GM13976 (cell line): ENCODE data around the gene MUC20.

Source experiments
- DNase-seq: peaks from one replicate; pipeline ENCODE4 v3.0.0; 2012; ENCODE audit warnings: low spot score
- in situ Hi-C: fragments of 300-500 bp; cut with MboI; formaldehyde crosslinking; loops from one replicate; pipeline ENCODE4 v1.12.0; 2022; ENCODE audit warnings: low sequenced_read_pairs, mixed read lengths, inconsistent platforms; ENCODE audit not compliant: unreplicated experiment
- TF ChIP-seq, protein P1 (sequence below): IDR thresholded peaks from 2 replicates; pipeline ENCODE4 v1.5.1; 2012; ENCODE audit warnings: borderline replicate concordance, mild to moderate bottlenecking; ENCODE audit not compliant: insufficient read depth; ENCODE audit errors: extremely low read depth, missing control alignments, control extremely low read depth

Gene MUC20

DNA sequence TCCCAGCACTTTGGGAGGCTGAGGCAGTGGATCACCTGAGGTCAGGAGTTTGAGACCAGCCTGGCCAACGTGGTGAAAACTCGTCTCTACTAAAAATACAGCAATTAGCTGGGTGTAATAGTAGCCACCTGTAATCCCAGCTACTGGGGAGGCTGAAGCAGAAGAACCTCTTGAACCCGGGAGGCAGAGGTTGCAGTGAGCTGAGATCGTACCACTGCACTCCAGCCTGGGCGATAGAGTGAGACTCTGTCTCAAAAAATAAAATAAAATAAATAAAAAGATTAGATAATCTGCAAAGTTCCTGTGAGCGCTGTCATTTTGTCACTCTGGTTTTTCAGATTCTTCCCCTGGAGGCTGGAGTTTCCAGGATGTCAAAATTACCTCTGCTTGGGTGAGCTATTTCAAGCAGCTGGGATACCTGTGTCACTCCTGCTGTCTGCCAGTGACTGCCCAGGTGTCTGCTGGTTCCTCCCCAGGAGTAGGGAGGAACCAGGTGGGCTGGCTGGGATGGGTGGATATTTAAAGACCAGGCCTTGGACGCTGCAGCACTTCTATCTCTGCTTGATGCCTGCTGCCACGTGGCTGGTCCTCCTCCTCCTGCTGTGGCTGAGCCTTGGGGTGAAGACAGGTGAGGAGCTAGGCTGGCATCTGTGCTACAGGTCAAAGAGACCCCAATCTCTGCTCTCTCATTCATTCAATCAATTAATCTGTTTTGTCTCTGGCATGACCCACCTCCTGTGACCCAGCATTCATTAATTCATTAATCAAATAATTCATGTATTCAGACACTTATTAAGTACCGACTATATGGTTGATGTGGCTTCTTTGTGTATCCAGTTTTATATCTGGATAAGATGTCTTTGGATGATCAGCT is 19.5 kb upstream of the MUC20 start:
- DNase-seq: no peak
- TF ChIP-seq, protein P1, sequence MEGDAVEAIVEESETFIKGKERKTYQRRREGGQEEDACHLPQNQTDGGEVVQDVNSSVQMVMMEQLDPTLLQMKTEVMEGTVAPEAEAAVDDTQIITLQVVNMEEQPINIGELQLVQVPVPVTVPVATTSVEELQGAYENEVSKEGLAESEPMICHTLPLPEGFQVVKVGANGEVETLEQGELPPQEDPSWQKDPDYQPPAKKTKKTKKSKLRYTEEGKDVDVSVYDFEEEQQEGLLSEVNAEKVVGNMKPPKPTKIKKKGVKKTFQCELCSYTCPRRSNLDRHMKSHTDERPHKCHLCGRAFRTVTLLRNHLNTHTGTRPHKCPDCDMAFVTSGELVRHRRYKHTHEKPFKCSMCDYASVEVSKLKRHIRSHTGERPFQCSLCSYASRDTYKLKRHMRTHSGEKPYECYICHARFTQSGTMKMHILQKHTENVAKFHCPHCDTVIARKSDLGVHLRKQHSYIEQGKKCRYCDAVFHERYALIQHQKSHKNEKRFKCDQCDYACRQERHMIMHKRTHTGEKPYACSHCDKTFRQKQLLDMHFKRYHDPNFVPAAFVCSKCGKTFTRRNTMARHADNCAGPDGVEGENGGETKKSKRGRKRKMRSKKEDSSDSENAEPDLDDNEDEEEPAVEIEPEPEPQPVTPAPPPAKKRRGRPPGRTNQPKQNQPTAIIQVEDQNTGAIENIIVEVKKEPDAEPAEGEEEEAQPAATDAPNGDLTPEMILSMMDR: no peak
- in situ Hi-C loops: no loop called here

- TF ChIP-seq, protein P1: no peak
- in situ Hi-C loops: no loop called here
- no peak for DNase-seq
These were observed 17.0 kb upstream of the MUC20 start for GRCh38 chr3:195703776-195704175.

GRCh38 chr3:195704433-195704999 is 16.3 kb upstream of the MUC20 start:
- in situ Hi-C loops: no loop called here
- TF ChIP-seq, protein P1: no peak
- no peak for DNase-seq

GRCh38 chr3:195705081-195705991 is 15.4 kb upstream of the MUC20 start:
- DNase-seq: no peak
- TF ChIP-seq, protein P1: no peak
- in situ Hi-C loops: no loop called here

DNA sequence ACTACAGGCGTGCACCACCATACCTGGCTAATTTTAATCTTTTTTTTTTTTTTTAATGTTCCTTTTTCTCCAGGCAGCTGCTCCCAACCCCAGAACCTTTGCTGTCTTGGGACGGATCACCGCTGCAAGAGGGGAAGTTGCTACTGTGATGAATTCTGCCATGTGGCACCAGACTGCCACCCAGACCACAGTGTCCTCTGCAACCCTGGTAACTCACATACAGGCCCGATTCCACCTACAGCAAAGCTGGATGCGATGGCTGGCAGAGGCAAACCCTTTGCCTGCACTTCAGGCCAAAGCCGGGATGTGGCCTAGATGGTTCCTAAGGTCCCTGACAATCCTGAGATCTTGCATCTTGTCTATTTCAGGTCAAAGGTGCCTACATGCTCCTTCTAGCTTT is 12.7 kb upstream of the MUC20 start:
- in situ Hi-C loops: no loop called here
- TF ChIP-seq, protein P1: no peak
- no peak for DNase-seq
